GM18867 (cell line): ENCODE results near the gene TSPAN2.
A peak's percentile ranks its signal among the peaks of the same experiment; 100 is the strongest.

ENCODE experiments used
- ATAC-seq: cut with Tn5 transposase; IDR thresholded peaks from one replicate; pipeline ENCODE4 v1.9.1; 2021; ENCODE audit warnings: mild to moderate bottlenecking, moderate library complexity; ENCODE audit not compliant: unreplicated experiment

TSPAN2 gene

DNA sequence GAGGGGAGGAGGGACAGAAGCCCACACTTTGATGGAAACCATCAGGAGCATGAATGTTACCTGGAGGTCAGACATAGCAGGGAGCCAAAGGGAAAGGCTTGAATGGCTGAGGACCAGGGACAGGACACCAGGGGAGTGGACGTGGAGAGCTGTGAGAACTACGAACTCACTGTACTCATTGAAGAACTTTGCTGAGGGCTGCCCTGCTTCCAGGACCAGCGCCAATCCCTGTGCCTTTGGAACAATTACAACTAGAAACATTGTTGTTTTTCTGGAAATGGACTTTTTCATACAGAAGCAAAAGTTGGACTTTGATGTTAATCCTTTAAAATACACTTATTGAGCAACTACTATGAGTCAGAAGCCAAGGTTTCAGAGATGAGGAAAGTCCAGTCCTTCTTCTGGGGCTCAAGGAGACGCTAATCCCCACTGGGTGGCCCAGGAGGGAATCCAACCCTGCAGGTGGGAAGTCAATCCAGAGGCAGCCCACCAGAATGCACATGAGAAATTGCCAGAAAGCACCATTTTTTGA, 12.9 kb downstream of the TSPAN2 start:
- ATAC-seq: no peak

DNA sequence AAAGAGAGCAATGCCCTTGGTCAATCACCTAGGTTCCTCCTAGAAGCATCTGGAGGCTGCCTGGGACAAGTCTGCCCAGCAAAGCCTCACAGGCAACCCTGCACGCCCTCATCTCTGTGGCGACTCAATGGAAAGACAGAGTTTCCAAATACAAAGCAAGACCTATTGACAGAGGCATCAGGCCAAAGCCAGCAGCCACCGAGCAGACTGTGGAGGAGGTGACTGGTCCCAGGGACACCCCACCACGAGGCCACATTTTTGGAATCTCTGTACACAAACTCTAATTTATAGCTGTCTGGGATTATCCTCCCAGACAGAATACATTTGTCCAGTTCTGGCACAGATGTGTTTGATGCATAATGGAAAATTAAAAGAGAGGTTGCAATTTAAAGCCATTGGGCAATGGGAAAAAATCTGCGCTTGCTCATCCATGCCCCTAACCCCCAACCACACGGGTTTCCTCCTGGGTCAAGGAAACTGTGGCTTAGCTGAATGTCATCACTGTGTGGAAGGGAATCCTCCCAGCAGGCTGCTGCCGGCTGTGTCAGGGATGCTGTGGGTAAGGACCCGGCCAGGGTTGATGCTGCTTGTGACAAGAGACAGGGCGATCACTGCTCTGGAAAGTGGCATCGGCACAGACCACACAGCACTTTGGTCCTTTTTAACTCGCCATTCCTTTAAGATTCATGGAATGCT, 14.3 kb downstream of the TSPAN2 start:
- no peak for ATAC-seq

DNA sequence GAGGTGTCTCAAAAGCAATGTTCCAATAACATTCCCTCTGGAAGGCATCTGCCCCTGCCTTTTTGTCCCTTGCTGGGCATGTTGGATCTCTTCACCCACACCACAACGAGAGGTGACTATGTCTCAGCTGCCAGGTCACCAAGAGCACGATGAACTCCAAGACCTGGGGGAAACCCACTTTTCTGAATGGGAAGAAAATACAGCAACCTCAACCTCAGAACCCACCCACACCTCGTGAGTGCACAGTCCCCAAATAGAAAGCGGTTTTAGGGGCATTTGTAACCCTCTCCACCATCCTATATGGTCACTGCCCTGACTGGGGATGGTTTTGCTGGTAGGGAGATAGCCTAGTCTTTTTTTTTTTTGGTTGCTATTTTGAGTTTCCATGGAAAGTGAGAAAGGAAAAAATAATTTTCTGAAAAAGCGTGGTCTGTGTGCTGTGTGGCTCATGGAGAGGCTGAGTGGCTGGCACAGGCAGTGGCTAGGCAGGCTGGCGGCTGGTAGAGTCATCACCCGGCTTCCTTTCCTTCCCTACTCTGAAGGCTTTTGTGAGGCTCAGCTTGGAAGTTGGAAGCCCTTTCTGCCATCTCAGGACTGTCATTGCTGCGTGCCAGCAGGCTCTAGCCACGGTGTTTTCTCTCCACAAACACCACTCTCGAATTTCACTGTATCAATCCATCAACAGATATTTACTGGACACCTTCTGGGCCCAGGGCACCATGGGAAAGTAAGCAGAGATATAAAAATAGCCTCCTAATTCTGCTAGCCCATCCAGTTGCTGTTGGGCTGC, 15.8 kb downstream of the TSPAN2 start:
- ATAC-seq: no peak

DNA sequence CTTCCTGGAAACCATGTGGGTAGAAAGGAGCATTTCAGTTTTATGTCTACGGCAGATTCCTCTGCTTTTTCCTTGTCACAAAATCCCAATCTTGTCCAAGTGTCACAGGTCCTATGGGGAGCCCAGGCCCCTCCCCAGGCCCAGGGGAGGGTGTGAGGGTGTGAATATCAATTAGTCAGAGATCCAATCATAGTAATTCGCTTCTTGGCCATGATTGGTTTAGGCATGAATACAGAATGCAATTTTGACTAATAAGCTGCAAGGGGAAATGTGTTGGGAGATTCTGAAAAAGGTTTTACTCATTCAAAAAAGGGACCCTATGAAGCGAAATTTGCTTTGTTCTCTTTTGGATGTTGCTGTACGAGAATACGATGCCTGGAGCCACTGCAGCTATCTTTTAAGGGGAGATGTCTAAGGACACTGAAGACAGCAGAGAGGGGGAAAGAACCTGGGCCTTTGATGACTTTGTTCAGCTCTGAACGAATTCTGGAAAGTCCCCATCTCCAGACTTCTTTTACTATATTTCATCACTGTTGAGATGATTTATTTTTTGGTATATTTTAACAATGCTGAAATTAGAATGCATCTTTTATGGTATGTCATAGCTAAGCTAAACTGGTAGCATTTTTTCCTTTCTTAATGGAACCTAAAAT, 18.2 kb downstream of the TSPAN2 start:
- no peak for ATAC-seq

DNA sequence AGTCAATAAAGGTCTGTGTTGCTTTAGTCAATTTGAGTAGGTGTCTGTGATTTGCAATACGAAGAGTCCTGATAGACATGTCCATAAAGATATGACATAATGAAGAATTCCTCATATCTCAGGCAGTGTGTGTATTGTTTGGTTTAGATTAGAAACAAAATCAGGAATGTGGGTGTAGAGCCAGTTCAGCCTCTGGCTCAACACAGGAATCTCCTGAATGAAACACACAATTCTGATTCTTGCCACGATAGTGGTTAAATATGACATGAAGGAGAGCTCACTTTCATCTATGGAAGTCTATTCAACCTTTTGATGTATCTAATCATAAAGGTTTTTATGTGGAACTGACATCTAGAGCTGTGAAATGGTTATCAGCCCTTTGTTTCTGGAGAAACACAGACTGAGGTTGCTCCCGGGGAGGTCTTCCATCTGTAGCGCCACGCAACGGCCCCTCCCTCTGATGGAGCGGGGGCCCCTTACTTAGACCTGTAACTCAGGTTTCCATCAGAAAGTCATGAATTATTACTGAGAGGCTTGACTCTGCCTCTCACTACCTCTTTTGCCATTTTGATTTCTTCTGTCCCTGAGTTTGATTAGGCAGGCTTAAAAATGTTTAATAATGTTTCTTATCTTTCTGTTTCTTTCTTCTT, 19.5 kb downstream of the TSPAN2 start:
- ATAC-seq: no peak

DNA sequence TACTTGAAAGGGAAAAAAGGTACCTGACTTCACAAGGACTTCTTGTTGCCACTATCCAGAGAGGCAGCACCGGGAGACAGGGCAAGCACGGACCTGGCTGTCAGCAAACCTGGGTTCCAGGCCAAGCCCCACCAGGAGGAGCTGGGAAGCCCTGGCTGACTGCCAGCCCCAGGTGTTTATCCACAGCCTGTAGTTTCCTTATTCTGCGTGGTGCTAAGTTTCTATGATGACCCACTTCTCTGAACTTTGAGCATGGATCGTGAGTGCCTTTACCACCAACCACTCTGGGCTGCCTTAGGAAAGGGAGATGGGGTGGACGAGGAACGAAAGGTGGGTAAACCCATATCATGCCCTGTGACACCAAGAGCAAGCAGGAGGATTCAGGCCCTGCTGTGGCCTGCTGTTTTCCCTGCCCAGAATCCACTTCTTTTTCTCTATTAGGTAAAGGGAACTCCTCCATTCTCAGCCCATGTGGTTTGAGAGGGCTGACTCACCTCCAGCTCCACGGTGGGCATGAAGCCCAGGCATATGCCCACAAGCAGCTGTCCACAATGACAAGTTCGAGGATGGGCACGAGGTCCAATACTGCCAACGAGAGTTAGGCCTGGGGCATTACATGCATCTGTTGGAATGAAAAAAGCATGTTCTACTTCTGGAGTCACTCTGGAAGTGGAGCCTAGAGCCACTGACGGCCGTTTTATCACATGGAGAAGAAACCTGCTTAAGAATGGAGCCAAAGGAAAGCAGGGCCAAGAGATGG, 20.3 kb downstream of the TSPAN2 start:
- no peak for ATAC-seq

DNA sequence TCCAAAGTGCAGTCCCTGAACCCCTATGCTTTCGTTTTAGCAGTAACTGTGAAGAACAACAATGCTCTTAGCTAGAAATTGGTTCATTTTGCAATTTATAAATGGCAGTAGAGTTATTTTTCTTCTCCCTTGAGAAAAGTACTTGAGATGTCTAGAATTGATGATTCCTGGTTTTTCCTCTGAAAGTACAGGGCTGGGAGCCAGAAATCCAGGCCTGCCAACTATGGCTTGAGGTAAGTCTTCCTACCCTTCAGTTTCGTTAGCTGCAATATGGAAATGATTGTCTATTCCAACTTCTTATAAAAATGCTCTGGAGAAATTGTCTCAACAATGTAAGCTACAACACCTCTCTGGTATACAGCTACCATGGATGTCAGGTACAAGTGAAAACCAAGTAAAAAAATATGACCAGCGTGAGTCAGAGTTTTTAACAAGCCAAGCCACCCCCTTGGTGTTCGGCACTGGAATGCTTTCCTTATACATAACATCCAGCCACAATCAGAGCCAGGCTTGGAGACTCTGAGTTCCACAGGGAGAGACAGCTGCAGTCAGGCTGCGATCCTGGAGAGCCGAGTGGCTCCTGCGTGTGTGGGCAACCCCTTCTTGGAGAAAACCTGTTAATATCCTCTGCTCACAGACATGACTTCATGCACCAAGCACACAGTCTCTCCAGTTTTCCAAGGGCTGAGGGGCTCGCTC, 22.0 kb downstream of the TSPAN2 start:
- ATAC-seq: no peak

DNA sequence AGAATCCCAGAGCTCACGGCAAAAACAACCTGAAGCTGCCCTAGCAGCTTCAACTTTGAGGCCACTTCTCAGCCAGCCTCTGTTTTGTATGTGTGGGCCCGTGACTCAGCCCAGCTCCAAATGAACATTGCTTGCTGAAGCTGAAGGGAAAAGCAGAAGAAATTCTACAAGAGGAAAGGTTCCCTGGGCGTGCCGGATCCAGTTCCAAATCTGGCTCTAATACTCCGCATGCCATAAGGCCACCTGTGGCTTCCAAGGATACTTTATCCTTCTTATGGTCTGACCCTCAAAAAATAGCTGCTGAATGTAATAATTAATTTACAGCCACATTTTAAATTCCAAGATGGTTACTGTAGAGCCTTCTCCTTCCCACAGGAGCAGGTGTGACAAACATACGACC, 24.3 kb downstream of the TSPAN2 start:
- no peak for ATAC-seq

DNA sequence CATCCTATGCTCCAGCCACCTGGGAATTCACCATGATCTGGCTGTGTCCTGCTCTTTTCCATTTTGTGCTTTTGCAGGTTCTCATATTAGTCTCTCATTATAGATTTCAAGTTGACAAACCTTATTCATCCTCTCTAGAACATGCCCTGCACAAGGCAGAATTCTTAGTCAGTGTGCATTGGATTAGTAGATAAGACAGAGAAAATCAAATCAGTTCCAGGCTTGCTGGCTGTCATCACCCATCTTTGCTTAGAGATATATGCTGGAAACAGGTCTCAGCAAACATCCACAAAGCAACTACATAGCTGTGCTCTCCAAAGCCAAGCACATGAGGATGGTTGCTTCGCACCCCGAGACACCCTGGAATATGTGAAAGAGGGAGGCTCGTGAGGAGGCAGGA, 24.8 kb downstream of the TSPAN2 start:
- ATAC-seq: no peak

DNA sequence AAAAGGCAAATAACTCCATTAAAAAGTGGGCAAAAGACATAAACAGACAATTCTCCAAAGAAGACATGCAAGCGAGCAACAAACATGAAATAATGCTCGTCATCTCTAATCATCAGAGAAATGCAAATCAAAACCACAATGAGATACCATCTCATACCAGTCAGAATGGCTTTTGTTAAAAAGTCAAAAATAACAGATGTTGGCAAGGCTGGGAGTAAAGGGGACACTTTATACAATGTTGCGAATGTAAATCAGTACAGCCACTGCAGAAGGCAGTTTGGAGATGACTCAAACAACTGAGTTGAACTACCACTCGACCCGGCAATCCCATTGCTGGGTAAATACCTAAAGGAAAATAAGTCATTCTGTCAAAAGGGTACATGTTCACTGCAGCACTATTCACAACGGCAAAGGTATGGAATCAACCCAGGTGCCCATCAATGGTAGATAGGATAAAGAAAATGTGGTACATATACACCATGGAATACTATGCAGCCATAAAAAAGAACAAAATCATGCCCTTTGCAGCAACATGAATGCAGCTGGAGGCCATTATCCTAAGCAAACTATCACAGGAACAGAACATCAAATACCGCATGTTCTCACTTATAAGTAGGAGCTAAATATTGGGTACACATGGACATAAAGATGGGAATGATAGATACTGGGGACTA, 25.9 kb downstream of the TSPAN2 start:
- ATAC-seq: peak; percentile 34

DNA sequence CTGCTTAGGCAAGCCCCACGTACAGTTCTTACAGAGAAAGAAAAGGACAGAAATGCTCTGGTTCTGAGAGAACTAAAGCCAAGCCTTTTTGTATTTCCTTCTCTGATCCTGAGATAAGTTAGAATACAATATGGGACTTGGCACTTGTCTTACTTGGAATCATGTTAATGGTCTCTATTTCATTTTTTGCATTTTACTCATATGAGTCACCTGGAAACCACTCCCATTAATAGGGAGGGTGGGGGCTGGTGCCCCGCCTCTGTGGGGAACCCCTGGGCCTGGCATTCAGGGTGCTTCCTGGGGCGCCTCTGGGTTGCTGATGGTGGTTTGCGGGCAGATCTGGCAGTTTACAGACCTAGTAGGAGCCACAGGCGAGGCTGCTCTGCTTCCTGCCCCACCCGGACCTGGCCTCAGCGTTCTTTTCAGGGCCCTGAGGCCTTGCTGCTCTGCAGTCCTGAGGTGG, 26.7 kb downstream of the TSPAN2 start:
- ATAC-seq: peak; percentile 83

DNA sequence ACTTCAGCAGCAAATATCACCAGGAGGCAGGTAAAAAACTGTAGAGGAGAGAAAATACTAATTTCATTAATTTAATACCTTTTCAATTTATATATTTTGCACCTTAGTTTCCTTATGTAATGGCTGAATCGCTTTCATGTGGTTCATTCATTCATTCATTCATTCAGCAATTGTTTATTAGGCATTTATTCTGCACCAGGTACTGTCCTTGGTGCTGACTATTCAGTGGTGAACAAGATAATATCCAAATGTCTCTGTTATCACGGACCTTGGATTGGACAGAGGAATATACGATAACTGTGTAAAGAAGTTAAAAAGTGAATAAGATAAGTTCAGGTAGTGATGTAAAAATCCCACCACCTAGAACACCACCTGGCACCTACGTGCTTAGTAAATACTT, 28.8 kb downstream of the TSPAN2 start:
- no peak for ATAC-seq

DNA sequence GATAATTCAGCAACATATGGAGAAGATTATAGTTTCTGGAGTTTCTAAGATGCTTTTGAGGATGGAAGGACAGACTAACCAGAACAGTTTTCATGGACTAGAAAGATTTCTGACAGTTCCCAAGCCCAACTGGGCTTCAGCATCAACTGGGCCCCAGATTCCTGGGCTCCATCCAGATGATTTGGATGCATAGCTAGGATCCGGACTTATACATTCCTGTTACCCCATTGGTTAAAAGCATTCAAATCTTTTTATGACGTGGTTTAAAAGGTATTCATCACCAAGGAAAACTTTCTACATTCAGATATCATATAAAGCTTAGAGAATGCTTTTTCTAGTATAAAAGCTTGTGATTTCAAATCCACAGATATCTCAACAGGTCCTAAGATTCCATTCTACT, 30.0 kb downstream of the TSPAN2 start:
- no peak for ATAC-seq

DNA sequence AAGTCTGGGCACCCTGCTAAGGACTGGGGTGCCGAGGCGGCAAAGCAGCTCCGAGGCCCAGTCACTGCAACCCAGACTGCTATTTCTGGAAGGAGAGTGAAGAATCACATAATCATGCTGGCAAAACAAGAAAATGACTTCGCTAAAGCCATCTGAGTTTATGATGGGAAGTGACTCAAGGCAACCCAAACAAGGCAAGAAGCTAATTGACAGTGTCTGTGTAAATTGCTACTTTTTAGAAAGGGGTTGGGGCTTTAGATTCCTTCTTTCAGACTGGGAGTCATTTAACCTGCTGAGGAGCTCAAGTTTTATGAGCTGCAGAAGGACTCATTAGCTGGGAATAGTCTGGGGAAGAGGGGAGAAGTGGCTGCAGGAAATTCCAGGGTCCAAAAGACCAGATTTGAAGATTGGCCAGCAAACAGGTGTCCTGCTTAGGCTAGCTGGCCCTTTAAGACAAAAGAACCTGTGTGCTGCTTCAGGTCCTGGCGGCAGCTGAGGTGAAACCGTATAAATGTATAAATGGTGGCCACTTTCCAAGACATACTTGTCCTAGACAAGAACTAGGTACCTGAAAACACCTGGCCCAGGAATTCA, 31.5 kb downstream of the TSPAN2 start:
- no peak for ATAC-seq

DNA sequence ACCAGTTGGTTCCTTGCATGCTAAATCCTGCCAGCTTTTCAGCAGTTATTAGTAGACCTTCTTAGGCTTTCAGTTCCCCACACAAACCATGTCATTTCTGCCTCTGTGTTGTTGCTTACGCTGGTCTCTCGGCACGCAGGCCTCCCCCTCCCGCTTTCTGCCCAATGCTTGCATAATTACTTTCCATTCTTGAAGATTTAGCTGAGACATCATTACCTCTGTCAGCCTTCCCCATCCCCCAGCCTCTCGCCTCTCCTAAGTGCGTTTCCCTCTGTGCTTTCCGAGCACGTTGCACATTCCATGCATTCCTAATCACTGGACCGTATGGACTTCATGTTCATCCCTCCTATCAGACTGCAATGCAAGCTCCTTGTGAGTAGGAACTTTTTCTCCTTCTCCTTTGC, 32.9 kb downstream of the TSPAN2 start:
- ATAC-seq: no peak

DNA sequence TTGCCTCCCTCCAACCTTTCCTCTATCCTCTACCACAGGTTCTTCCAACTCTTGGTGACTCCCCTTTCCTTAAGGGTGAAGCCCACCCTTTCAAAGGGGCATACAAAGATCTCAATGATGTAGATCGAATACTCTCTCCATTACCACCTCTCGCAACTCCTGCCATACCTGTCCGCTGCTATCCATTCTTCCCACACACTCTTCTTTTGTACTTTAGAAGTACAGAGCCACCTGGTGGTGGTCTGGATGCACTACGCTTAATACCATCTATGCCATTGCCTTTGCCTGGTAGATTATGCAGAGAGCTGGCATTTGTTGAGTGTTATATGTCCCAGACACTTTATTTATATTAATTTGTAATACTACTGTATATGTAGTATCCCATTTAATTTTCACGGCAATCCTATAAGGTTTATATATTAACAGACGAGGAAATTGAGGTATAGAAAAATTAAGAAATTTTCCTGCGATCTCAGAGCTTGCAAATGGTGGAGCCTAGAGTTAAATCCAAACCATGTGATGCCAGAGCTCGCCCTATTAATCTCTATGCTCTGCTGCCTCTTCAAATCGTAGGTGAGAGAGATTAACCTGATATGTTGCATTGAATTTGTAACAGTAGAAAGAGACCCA, 36.7 kb downstream of the TSPAN2 start:
- ATAC-seq: peak; percentile 95

DNA sequence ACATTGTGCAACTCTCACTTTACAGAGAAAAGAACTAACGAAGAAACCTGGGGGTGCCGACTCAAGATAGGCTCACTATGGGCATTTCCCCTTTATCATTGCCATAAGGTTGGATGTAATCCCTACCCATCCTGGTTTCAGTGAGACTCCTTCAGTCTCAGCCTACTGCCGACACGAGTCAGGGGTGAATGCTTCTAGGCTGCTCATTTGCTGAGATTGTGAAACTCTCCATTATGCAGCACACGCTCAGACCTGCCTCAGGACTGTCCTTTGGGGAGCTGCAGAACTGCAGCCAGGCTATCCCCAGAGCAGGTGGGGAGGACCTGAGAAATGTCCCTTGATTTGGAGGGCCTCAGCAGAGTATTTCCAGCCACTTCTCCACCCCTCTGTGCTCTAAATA, 37.5 kb downstream of the TSPAN2 start:
- ATAC-seq: no peak

DNA sequence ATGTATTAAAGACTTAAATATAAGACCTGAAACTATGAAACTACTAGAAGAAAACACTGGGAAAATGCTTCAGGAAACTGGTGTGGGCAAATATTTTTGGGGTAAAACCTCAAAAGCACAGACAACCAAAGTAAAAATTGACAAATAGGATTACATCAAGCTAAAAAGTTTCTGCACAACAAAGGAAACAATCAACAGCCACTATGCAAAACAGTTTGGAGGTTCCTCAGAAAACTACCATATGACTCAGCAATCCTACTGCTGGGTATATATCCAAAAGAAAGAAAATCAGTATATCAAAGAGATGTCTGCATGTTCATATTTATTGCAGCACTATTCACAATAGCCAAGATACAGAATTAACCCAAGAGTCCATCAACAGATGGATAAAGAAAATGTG, 42.6 kb downstream of the TSPAN2 start:
- no peak for ATAC-seq
